Measurements from ENCODE around the gene SEC14L1.

The SEC14L1 gene

DNA sequence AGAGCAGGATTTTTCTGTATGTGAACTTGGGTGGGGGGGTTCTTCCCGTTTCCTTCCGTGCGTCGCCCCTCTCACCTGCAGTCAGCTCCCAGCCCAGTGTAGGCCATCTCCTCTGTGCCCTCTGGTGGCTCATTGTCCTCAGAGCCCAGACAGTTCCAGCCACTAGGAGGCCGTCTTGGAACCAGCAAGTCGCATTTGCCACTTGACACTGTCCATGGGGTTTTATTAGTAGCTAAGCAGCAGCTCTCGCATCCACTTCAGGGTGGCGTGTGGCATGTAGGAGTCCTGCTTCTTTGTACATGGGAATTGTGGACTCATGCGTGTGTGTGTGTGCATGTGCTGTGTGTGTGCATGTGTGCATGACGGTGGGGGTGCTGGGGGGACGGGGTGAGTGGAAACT lies 74.0 kb downstream of the SEC14L1 start:
- DNase-seq (ENCODE audit: low read depth) = no peak

- DNase-seq (ENCODE audit: low read depth) = no peak
Measured at GRCh38 chr17:77215281-77215680, 74.5 kb downstream of the SEC14L1 start.

GRCh38 chr17:77216486-77216885 lies 75.7 kb downstream of the SEC14L1 start:
- no peak for DNase-seq (ENCODE audit: low read depth)

GRCh38 chr17:77217123-77217522 lies 76.4 kb downstream of the SEC14L1 start:
- DNase-seq (ENCODE audit: low read depth) = no peak

GRCh38 chr17:77217566-77217965 lies 76.8 kb downstream of the SEC14L1 start:
- DNase-seq (ENCODE audit: low read depth) = no peak

DNA sequence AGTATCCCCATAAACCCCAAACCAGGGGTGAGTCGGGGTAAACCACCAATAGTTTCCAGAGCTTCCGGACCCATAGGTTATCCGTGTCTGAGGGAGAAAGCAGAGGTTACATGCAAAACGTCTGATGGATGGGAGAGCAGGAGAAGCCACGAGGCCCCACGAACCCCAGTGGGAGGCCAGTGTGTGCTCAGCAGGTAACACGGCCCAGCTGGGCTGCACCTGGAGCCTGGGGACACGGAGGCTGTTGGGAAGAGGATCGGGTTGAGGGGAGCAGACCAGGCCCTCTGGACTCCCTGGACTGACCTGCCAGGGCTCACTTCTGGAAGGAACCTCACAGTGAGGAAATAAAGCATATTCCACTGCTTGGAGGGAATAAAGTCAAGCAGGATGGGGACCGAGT lies 78.1 kb downstream of the SEC14L1 start:
- DNase-seq (ENCODE audit: low read depth) = no peak

GRCh38 chr17:77222356-77222755 lies 81.6 kb downstream of the SEC14L1 start:
- no peak for DNase-seq (ENCODE audit: low read depth)

GRCh38 chr17:77223642-77224420 lies 83.1 kb downstream of the SEC14L1 start:
- DNase-seq (ENCODE audit: low read depth) = no peak

GRCh38 chr17:77225265-77225664 lies 84.5 kb downstream of the SEC14L1 start:
- DNase-seq (ENCODE audit: low read depth) = no peak

DNA sequence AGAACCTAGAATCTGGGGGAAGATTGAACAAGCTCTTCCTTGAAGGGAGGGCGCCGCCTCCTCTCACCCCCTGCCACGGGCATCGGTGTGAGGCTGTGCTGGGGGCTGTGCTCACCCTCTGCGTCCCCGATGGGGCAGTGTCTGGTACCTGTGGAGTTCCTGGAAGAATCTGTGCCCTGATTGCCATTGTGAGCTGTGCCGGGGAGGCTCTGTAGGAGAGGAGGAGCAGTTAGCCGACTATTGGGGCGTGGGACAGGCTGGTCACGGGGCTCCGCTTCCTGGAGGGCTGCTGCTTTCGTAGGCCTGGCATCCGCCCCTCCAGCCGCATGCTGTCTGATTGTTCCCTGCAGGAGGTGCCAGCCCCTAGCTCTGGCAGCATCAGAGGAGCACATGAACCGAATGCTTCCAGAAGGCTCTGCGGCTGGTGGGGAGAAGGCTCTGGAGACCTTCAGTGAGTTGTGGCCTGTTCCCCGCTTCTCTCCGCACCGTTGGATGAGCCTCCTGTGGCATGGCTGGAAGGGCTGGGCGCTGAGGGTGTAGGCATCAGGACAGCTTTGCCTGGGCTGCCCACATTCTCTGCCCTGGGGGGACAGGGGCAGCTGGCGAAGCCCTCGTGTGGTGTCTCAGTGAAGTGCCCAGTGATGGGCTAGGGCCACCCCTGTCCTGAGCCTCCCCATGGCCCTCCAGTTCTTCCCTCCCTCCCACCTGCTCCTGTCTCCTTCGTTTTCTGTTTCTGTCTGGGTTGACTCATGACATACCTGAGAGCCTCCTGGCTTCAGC lies 86.9 kb downstream of the SEC14L1 start:
- DNase-seq (ENCODE audit: low read depth) = no peak

DNA sequence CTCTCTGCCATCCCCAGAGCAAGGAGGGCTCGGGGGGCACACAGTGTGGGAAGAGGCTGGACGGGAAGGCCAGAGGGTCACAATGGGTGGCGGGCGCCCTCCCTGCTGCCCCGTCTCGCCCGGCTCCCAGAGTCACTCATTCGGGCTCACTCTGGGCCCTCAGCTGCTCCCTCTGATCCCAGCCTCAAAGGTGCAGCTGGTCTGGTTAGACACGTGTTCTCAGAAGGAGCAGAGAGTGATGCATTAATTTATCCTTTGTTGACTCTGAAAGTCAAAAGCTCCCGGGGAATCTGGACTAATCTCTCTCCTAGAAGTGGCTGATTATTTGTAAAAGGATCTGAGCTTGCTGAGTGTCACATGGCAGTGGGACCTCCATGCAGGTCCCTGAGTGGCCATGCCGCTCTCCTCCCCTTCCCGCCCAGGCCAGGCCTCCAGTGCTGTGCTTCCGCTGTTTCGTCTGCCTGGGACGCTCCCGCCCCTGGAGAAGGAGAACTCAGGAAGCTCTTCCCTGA lies 87.5 kb downstream of the SEC14L1 start:
- DNase-seq (ENCODE audit: low read depth) = no peak

DNA sequence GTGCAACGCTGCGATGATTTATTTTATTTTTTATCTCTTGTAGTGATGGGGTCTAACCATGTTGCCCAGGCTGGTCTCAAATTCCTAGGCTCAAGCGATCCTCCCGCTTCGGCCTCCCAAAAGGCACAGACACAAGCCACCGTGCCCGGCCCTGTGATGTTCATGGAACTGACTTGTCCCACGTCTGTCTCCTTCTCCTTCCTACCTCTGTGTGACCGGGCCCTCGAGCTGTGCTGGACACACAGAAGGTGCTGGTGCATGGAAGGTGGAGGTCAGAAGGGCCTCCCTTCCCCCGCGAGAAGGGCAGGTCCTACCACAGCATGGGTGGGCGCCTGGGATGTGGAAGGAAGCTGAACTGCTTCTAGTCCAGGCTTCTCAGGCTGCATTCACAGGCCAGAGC lies 88.0 kb downstream of the SEC14L1 start:
- DNase-seq (ENCODE audit: low read depth) = no peak

DNA sequence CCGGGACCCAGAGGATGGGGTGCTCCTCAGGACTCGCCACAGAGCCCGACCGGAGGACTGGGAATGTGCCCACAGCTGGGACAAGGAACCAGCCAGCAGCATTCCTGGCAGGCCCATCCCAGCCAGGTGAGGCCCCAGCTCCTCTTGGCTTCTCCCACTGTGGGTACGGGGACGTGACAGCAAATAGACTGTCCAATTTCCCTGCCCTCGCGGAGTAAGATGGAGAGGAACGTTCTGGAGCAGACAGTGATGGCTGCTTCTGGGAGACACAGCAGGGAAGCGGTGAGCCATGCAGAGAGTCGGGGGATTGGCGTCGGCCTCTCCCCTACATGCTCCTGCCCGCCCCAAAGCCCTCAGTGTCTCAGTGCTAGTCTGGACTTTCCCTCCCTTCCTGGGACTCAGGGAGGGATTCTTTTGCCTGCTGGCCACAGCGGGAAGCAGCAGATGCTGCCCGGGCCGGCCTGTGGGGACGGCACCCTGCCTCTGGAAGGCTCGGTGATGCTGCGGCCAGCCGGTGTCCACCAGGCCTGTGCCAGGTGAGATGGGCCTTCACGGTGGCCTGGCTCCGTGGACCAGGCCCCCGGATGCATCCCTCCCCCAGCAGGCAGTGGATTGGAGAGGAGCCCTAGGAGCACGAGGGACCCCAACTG lies 89.1 kb downstream of the SEC14L1 start:
- no peak for DNase-seq (ENCODE audit: low read depth)

DNA sequence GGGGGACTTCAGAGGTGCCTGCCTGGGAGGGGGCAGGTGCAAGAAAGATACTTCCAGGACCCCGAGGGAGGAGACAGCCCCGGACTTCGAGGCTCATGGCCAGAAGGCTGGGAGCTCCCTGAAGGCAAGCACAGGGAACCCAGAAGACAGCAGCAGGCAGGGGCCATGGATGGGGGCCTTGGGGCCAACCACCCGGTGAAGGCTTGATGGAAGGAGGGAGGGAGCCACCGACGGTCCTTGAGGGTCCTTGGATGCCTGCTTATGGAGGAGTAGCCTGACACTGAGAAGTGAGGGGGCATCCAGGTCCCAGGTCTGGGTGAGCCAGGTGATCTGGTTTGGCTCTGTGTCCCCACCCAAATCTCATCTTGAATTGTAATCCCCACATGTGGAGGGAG lies 89.7 kb downstream of the SEC14L1 start:
- no peak for DNase-seq (ENCODE audit: low read depth)

DNA sequence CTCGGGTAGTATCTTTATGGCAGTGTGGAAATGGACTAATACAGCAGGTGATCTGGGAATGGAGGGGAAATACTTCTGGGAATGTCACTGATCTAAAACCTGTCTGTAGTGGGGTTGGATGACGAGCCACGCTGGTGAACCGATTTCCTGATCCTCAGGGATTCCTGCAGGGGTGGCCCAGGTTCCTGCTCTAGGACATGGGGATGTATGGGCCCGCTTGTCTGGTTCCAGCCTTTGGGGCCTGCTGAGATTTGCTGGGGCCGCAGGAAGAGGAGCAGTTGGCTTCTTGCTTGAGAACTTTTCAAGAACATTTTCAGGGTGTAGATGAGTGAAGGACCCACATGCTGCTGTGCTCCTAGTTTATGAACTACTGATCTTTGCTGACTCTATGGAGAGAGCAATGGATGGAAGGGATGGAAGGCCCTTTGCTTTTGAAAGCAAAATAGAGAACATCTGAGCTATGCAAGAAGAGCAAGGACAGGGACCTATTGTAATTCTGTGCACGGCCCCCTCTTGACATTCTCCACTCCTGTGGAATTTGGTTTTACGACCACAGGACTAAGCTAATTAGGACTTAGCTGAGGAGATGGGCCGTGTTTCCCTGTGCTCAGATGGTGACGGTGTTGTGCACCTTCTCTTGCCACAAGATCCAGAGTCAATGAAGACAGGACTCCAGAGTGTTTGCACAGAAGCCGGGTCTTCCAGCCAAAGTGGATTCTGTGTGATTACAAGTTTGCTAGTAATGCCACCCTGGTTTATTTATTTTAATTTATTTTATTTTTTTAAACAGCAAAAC lies 90.5 kb downstream of the SEC14L1 start:
- no peak for DNase-seq (ENCODE audit: low read depth)

GRCh38 chr17:77233127-77233526 lies 92.4 kb downstream of the SEC14L1 start:
- no peak for DNase-seq (ENCODE audit: low read depth)

DNA sequence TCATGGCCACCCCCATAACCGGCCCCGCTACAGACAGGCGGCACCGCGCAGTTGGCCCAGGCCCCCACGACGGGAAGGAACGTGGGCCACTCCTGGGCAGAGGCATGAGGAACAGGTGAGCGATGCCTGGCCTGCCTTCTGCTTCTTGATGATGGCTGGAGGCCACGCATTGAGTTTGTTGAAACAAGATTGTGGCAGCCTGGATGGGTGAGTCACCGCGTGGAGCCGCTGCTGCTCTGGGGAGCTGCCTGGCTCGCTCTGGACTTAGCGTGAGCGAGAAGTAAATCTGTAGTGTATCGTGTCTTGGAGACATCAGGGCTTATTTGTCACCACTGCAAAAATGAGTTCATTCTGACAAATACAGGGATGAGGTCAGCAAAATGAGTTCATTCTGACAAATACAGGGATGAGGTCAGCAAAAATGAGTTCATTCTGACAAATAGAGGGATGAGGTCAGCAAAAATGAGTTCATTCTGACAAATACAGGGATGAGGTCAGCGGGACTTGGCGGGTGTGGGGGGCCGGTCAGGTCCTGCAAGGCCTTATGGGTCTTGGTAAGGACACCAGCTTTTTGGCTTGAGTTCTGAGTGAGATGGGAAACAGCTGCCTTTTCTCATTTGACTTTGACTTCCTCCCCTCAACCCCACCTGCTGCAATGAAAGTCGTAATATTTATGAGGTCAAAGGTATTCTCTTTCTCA lies 93.0 kb downstream of the SEC14L1 start:
- DNase-seq (ENCODE audit: low read depth) = no peak

DNA sequence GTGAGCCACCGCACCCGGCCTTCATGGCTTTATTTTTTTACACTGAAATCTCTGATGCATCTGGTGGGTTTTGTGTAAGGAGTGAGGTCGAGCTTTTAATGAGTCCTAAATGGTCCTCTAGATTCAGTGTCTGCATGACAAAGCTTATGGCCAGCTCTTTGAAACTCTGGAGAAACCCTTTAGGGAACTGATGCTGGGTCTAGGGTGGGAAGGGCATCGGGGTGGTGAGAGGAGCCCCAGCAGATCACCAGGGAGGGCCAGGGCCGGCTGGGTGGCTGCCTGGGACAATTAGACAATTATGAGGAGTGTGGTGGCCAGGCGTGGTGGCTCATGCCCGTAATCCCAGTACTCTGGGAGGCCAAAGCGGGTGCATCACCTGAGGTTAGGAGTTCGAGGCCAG lies 93.9 kb downstream of the SEC14L1 start:
- DNase-seq (ENCODE audit: low read depth) = no peak

GRCh38 chr17:77235370-77235941 lies 94.7 kb downstream of the SEC14L1 start:
- DNase-seq (ENCODE audit: low read depth) = no peak

- no peak for DNase-seq (ENCODE audit: low read depth)
Measured at GRCh38 chr17:77237232-77238008, 96.7 kb downstream of the SEC14L1 start.

All from stimulated activated CD8-positive, alpha-beta memory T cell treated with anti-CD3 and anti-CD28 coated beads, Interleukin-15, amount 100 ng/mL, for 24 hours (primary cell).